HCT116 (cell line): Measurements from ENCODE around the gene POLG. TPM values are rescaled to one million over a fixed set of nuclear protein-coding genes. Genes with fewer than 3 reads are reported as not detected.

Experiments
- ATAC-seq: fragments of 200-7000 bp; cut with Tn5 transposase; 2 replicates; pipeline ENCODE4 v1.9.1; 2020; ENCODE audit warnings: mild to moderate bottlenecking, moderate library complexity
- BruUV-seq: library from RNA; stranded (reverse); fragments of 400-500 nt; replicated peaks from 2 replicates; lab custom pipeline; 2021; lab: Mats Ljungman, UMichigan
- CTCF ChIA-PET: fragments of 300-600 bp; sonication (Branson Sonifier 250); formaldehyde crosslinking; loops from one replicate; lab custom pipeline; 2021; ENCODE audit warnings: antibody characterized with exemption; lab: Charles Lee
- POLR2A ChIA-PET: fragments of 300-600, 350-600 bp; sonication (Branson Sonifier 250); formaldehyde crosslinking; loops from one replicate; lab custom pipeline; 2021; ENCODE audit warnings: antibody characterized with exemption; lab: Charles Lee
- RAD21 ChIA-PET, 2 experiments: fragments of 300-600 bp; sonication (Branson Sonifier 250); formaldehyde crosslinking; loops; one replicate each; lab custom pipeline; 2023; ENCODE audit warnings: low total read pairs in 2 of 2; ENCODE audit not compliant: uncharacterized antibody in 2 of 2, unreplicated experiment in 2 of 2, low non-redundant PET in 1 of 2; lab: Charles Lee
- DNase-seq: peaks from one replicate; pipeline ENCODE4 v3.0.0-alpha.2; 2010; ENCODE audit warnings: low read depth, low spot score
- H2AFZ ChIP-seq: fragments of 200-600 bp; shearing (Covaris generic), sonication (generic); 2 replicates; pipeline ENCODE4 v1.6.1; 2017; ENCODE audit warnings: low read depth, mixed run types, mixed read lengths, antibody characterized with exemption, low read length; ENCODE audit not compliant: poor library complexity, severe bottlenecking
- H3K27ac ChIP-seq: 2 replicates; pipeline ENCODE4 v1.5.1; 2012; ENCODE audit warnings: low read depth, low read length
- H3K27me3 ChIP-seq: fragments of 200-600 bp; sonication (generic); 2 replicates; pipeline ENCODE4 v1.6.1; 2016; ENCODE audit warnings: mixed run types, low read length, mixed read lengths; ENCODE audit not compliant: insufficient read depth
- H3K36me3 ChIP-seq, 2 experiments: fragments of 200-500 bp in 1 of 2; fragments of 200-600 bp in 1 of 2; sonication (Bioruptor generic) in 1 of 2; sonication (generic) in 1 of 2; 2 replicates each; pipeline versions ENCODE4 v1.5.1 to v1.6.1; 2014 to 2016; ENCODE audit warnings: low read length in 2 of 2, inconsistent platforms in 1 of 2, mixed read lengths in 1 of 2, mixed run types in 1 of 2; ENCODE audit not compliant: insufficient read depth in 2 of 2, control insufficient read depth in 1 of 2
- H3K4me1 ChIP-seq, 2 experiments: fragments of 200-600 bp in 1 of 2; sonication (generic) in 1 of 2; 2 replicates each; pipeline versions ENCODE4 v1.5.1 to v1.6.1; 2012 to 2017; ENCODE audit warnings: low read length in 2 of 2, inconsistent platforms in 1 of 2, mild to moderate bottlenecking in 1 of 2, mixed read lengths in 1 of 2, mixed run types in 1 of 2, moderate library complexity in 1 of 2; ENCODE audit not compliant: insufficient read depth in 2 of 2, control insufficient read depth in 1 of 2
- H3K4me2 ChIP-seq: fragments of 200-600 bp; sonication (generic); 2 replicates; pipeline ENCODE4 v1.6.1; 2017; ENCODE audit warnings: mixed run types, low read length, mixed read lengths
- H3K4me3 ChIP-seq, 2 experiments: fragments of 200-600 bp in 1 of 2; sonication (generic) in 1 of 2; replicated peaks in 1 of 2; 2 replicates each; pipeline ENCODE4 v1.5.1; 2011 to 2016; ENCODE audit warnings: low read length in 2 of 2, control low read depth in 1 of 2, low read depth in 1 of 2, mild to moderate bottlenecking in 1 of 2, mixed read lengths in 1 of 2, mixed run types in 1 of 2
- H3K79me2 ChIP-seq: fragments of 200-600 bp; sonication (generic); 2 replicates; pipeline ENCODE4 v1.6.1; 2017; ENCODE audit warnings: mild to moderate bottlenecking, mixed run types, low read length, moderate library complexity, mixed read lengths; ENCODE audit not compliant: insufficient read depth
- H3K9ac ChIP-seq: fragments of 200-600 bp; sonication (generic); 2 replicates; pipeline ENCODE4 v1.6.1; 2016; ENCODE audit warnings: low read length, mixed read lengths
- H3K9me2 ChIP-seq: fragments of 200-600 bp; sonication (generic), shearing (Covaris generic); 2 replicates; pipeline ENCODE4 v1.6.1; 2017; ENCODE audit warnings: mixed run types, mild to moderate bottlenecking, moderate library complexity; ENCODE audit not compliant: insufficient read depth
- H3K9me3 ChIP-seq, 2 experiments: fragments of 200-500 bp in 1 of 2; fragments of 200-600 bp in 1 of 2; sonication (Bioruptor generic) in 1 of 2; sonication (generic) in 1 of 2; 2 replicates each; pipeline ENCODE4 v1.6.1; 2014 to 2017; ENCODE audit warnings: low read length in 2 of 2, mixed read lengths in 2 of 2, inconsistent platforms in 1 of 2, low read depth in 1 of 2, mild to moderate bottlenecking in 1 of 2, mixed run types in 1 of 2, moderate library complexity in 1 of 2; ENCODE audit not compliant: control insufficient read depth in 1 of 2, insufficient read depth in 1 of 2
- H4K20me1 ChIP-seq: fragments of 200-600 bp; sonication (generic), shearing (Covaris generic); 2 replicates; pipeline ENCODE4 v1.6.1; 2017; ENCODE audit warnings: mixed run types, mild to moderate bottlenecking, moderate library complexity; ENCODE audit not compliant: insufficient read depth
- CEBPB ChIP-seq: IDR thresholded peaks from 2 replicates; pipeline ENCODE4 v1.6.1; 2012; ENCODE audit warnings: low read depth
- ELF1 ChIP-seq: IDR thresholded peaks from 2 replicates; pipeline ENCODE4 v1.6.1; 2012; ENCODE audit warnings: low read depth, borderline replicate concordance
- EZH2phosphoT487 ChIP-seq: fragments of 200-600 bp; IDR thresholded peaks from 2 replicates; pipeline ENCODE4 v1.6.1; 2018; ENCODE audit warnings: antibody characterized with exemption, borderline replicate concordance
- JUND ChIP-seq: IDR thresholded peaks from 2 replicates; pipeline ENCODE4 v1.6.1; 2012
- MAX ChIP-seq: IDR thresholded peaks from 2 replicates; pipeline ENCODE4 v1.6.1; 2012
- POLR2A ChIP-seq: IDR thresholded peaks from 2 replicates; pipeline ENCODE4 v1.7.0; 2011; ENCODE audit warnings: borderline replicate concordance; ENCODE audit not compliant: insufficient read depth, insufficient read length; ENCODE audit errors: extremely low read depth
- RAD21 ChIP-seq: IDR thresholded peaks from 2 replicates; pipeline ENCODE4 v1.6.1; 2012; ENCODE audit warnings: low read depth, mild to moderate bottlenecking
- SRF ChIP-seq: IDR thresholded peaks from 2 replicates; pipeline ENCODE4 v1.6.1; 2012; ENCODE audit warnings: low read depth
- TCF7L2 ChIP-seq: IDR thresholded peaks from 2 replicates; pipeline ENCODE4 v1.7.0; 2011; ENCODE audit warnings: borderline replicate concordance, inconsistent platforms; ENCODE audit not compliant: insufficient read depth, insufficient read length; ENCODE audit errors: extremely low read depth
- ZFX ChIP-seq: fragments of 450-650 bp; IDR thresholded peaks from 2 replicates; pipeline ENCODE4 v1.6.1; 2017
- intact Hi-C: fragments of 100-400 bp; cut with micrococcal nuclease; formaldehyde crosslinking; loops from 2 replicates; pipeline ENCODE4 v1.10.0; 2022
- total RNA-seq: library from RNA; stranded (reverse); gene quantifications from one replicate; pipeline ENCODE4 v1.2.1, GENCODE V29; 2021; ENCODE audit not compliant: unreplicated experiment
- TF ChIP-seq, protein P1 (sequence below): IDR thresholded peaks from 2 replicates; pipeline ENCODE4 v1.6.1; 2012; ENCODE audit warnings: low read depth
- TF ChIP-seq, protein P2 (sequence below), 3 experiments: fragments of 200-600 bp in 1 of 3; sonication (generic) in 1 of 3; IDR thresholded peaks in 2 of 3; conservative IDR thresholded peaks in 1 of 3; 2 replicates each; pipeline ENCODE4 v1.5.1; 2012 to 2017; ENCODE audit warnings: low read depth in 2 of 3, low read length in 2 of 3, antibody characterized with exemption in 1 of 3, borderline replicate concordance in 1 of 3, control low read depth in 1 of 3, mild to moderate bottlenecking in 1 of 3, mixed read lengths in 1 of 3, mixed run types in 1 of 3, moderate library complexity in 1 of 3; ENCODE audit not compliant: insufficient read depth in 1 of 3
- TF ChIP-seq, protein P3 (sequence below): IDR thresholded peaks from 2 replicates; pipeline ENCODE4 v1.6.1; 2011; ENCODE audit warnings: mild to moderate bottlenecking, low read length, moderate library complexity; ENCODE audit not compliant: insufficient replicate concordance; ENCODE audit errors: extremely low read depth

The POLG gene
- total RNA-seq, 1 experiment from 2014 or later = 72.7 TPM

DNA sequence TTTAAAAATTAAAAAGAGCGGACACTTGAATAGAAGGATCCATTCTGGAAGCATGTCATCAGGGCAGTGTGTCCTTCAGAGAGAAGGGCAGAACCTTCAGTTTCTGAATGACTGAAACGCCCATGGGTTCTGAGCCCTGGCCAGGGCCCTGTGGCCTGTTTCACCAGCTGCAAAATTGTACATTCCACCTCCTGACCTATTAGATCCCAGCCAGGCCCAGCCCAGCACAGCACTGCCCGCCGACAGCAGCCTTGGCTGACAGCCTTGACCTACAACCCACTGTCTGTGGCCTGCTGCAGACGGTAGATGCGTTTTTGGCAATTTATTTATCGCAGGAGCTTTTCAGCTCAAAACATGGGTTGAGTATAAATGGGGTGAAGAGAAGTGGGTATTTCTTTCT, 5.9 kb upstream of the POLG start:
- H4K20me1 ChIP-seq = no peaks in the 10 kb centered on the region
- BruUV-seq = no TSS peak
- no peaks in the 10 kb centered on the region for H3K79me2 ChIP-seq
- H3K27me3 ChIP-seq = no peaks in the 10 kb centered on the region
- RAD21 ChIA-PET = no interaction called here
- no peak overlapping the region for H3K4me2 ChIP-seq
- H3K9me2 ChIP-seq = no peaks in the 10 kb centered on the region
- DNase-seq (no peak), ATAC-seq (no peak)
- H3K9ac ChIP-seq = no peak overlapping the region
- POLR2A ChIA-PET = no interaction called here
- CTCF ChIA-PET = no interaction called here
- no peaks in the 10 kb centered on the region for H3K36me3 ChIP-seq
- no peak overlapping the region for H3K4me3 ChIP-seq
- H3K4me1 ChIP-seq = peaks cover 7 to 8% of the 10 kb centered on the region in 2 experiments
- intact Hi-C loops = no loop called here
- no peaks in the 10 kb centered on the region for H3K9me3 ChIP-seq
- no peak overlapping the region for H2AFZ ChIP-seq
- TF ChIP-seq JUND (no peak), CEBPB (no peak), ELF1 (no peak), ZFX (no peak), RAD21 (no peak), EZH2phosphoT487 (no peak)
- no peak overlapping the region for H3K27ac ChIP-seq

DNA sequence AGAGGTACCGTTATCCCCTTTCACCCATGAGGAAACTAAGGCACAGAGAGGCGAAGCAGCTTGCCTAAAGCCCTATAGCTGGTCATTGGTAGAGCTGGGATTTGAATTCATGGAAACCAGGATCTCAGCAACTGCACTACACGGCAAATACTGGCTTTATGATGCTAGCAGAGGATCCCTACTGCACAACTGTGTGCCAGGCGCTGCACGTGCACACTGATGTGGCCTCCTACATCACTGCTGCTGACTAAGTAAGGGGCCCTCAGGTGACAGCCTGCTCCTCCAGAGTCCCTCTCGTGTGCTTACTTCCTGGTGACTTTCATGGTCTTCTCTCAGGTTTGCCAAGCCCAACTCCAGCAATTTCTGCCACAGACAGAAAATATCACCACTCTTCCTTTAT, 3.4 kb upstream of the POLG start:
- CTCF ChIA-PET = interaction anchor here (0.7 to 2.2 kb wide), 4 partner anchors 18 to 150 kb away, joined by 3 to 9 read pairs (median 3); no protein-coding TSS in a partner anchor
- RAD21 ChIA-PET = no interaction called here
- H3K9me3 ChIP-seq = no peaks in the 10 kb centered on the region
- H3K9ac ChIP-seq = no peak overlapping the region
- H3K4me3 ChIP-seq = no peak overlapping the region
- ATAC-seq (no peak), DNase-seq (no peak)
- no peak overlapping the region for H3K4me2 ChIP-seq
- H3K79me2 ChIP-seq = peaks cover 13% of the 10 kb centered on the region
- H3K4me1 ChIP-seq = peaks cover 9 to 20% of the 10 kb centered on the region in 2 experiments
- no peak overlapping the region for H3K27ac ChIP-seq
- POLR2A ChIA-PET = no interaction called here
- no peaks in the 10 kb centered on the region for H3K27me3 ChIP-seq
- H3K36me3 ChIP-seq = peaks cover 0 to 5% of the 10 kb centered on the region in 2 experiments; a peak in 1 of 4 replicates
- intact Hi-C loops = no loop called here
- H2AFZ ChIP-seq = no peak overlapping the region
- no TSS peak for BruUV-seq
- no peaks in the 10 kb centered on the region for H4K20me1 ChIP-seq
- no peaks in the 10 kb centered on the region for H3K9me2 ChIP-seq
- TF ChIP-seq, protein P1, sequence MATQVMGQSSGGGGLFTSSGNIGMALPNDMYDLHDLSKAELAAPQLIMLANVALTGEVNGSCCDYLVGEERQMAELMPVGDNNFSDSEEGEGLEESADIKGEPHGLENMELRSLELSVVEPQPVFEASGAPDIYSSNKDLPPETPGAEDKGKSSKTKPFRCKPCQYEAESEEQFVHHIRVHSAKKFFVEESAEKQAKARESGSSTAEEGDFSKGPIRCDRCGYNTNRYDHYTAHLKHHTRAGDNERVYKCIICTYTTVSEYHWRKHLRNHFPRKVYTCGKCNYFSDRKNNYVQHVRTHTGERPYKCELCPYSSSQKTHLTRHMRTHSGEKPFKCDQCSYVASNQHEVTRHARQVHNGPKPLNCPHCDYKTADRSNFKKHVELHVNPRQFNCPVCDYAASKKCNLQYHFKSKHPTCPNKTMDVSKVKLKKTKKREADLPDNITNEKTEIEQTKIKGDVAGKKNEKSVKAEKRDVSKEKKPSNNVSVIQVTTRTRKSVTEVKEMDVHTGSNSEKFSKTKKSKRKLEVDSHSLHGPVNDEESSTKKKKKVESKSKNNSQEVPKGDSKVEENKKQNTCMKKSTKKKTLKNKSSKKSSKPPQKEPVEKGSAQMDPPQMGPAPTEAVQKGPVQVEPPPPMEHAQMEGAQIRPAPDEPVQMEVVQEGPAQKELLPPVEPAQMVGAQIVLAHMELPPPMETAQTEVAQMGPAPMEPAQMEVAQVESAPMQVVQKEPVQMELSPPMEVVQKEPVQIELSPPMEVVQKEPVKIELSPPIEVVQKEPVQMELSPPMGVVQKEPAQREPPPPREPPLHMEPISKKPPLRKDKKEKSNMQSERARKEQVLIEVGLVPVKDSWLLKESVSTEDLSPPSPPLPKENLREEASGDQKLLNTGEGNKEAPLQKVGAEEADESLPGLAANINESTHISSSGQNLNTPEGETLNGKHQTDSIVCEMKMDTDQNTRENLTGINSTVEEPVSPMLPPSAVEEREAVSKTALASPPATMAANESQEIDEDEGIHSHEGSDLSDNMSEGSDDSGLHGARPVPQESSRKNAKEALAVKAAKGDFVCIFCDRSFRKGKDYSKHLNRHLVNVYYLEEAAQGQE = no peak
- TF ChIP-seq CEBPB (no peak), SRF (no peak), TCF7L2 (no peak), POLR2A (no peak), MAX (no peak)
- TF ChIP-seq, protein P2, sequence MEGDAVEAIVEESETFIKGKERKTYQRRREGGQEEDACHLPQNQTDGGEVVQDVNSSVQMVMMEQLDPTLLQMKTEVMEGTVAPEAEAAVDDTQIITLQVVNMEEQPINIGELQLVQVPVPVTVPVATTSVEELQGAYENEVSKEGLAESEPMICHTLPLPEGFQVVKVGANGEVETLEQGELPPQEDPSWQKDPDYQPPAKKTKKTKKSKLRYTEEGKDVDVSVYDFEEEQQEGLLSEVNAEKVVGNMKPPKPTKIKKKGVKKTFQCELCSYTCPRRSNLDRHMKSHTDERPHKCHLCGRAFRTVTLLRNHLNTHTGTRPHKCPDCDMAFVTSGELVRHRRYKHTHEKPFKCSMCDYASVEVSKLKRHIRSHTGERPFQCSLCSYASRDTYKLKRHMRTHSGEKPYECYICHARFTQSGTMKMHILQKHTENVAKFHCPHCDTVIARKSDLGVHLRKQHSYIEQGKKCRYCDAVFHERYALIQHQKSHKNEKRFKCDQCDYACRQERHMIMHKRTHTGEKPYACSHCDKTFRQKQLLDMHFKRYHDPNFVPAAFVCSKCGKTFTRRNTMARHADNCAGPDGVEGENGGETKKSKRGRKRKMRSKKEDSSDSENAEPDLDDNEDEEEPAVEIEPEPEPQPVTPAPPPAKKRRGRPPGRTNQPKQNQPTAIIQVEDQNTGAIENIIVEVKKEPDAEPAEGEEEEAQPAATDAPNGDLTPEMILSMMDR (IDR thresholded peaks at IDR 0.05 in 2 of 3, conservative IDR thresholded peaks at IDR 0.05 in 1 of 3; ENCODE audit: borderline replicate concordance in 1 of 3, insufficient read depth in 1 of 3, low read depth in 2 of 3, low read length in 2 of 3) = no peak
- TF ChIP-seq, protein P3, sequence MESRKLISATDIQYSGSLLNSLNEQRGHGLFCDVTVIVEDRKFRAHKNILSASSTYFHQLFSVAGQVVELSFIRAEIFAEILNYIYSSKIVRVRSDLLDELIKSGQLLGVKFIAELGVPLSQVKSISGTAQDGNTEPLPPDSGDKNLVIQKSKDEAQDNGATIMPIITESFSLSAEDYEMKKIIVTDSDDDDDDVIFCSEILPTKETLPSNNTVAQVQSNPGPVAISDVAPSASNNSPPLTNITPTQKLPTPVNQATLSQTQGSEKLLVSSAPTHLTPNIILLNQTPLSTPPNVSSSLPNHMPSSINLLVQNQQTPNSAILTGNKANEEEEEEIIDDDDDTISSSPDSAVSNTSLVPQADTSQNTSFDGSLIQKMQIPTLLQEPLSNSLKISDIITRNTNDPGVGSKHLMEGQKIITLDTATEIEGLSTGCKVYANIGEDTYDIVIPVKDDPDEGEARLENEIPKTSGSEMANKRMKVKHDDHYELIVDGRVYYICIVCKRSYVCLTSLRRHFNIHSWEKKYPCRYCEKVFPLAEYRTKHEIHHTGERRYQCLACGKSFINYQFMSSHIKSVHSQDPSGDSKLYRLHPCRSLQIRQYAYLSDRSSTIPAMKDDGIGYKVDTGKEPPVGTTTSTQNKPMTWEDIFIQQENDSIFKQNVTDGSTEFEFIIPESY = no peak
